C4-2B (cell line): ENCODE measurements around the gene TTLL7.
"Not testable (repeated sequence)": the region's sequence is repeated elsewhere in the genome, so short reads cannot be mapped to it uniquely, and the experiment has no call there.

Source experiments
- H3K27ac ChIP-seq: fragments of 450-650 bp; 2 replicates; pipeline ENCODE4 v1.5.1; 2017
- ZFX ChIP-seq: fragments of 450-650 bp; IDR thresholded peaks from 2 replicates; pipeline ENCODE4 v1.6.1; 2017
- TF ChIP-seq, protein P1 (sequence below): fragments of 450-650 bp; conservative IDR thresholded peaks from 2 replicates; pipeline ENCODE4 v1.5.1; 2017; ENCODE audit warnings: mild to moderate bottlenecking

Gene TTLL7

GRCh38 chr1:83922431-83922830 lies 76.5 kb downstream of the TTLL7 start:
- TF ChIP-seq, protein P1, sequence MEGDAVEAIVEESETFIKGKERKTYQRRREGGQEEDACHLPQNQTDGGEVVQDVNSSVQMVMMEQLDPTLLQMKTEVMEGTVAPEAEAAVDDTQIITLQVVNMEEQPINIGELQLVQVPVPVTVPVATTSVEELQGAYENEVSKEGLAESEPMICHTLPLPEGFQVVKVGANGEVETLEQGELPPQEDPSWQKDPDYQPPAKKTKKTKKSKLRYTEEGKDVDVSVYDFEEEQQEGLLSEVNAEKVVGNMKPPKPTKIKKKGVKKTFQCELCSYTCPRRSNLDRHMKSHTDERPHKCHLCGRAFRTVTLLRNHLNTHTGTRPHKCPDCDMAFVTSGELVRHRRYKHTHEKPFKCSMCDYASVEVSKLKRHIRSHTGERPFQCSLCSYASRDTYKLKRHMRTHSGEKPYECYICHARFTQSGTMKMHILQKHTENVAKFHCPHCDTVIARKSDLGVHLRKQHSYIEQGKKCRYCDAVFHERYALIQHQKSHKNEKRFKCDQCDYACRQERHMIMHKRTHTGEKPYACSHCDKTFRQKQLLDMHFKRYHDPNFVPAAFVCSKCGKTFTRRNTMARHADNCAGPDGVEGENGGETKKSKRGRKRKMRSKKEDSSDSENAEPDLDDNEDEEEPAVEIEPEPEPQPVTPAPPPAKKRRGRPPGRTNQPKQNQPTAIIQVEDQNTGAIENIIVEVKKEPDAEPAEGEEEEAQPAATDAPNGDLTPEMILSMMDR, result no peak
- TF ChIP-seq ZFX, result no peak
- no peak overlapping the region for H3K27ac ChIP-seq

DNA sequence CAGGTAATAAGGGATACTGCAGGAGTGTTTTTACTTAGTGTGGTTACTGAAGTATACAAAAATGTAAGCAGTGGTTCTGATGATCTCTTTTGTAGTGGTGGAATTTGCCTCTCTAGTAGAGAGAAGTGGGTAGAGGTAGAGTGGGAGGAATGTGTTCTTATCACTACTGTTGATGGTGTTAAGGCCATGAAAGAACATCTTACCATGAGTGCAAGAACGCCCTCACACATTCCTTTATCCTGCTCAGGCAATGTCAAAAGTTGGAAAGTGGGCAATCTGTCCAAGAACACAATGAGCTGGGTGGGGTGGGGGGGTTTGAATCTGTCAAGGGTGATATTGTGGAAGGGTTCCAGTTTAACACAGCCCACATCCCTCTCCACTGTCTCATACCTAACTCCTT lies 78.6 kb downstream of the TTLL7 start:
- H3K27ac ChIP-seq, result no peak overlapping the region
- TF ChIP-seq, protein P1, result no peak
- no peak for TF ChIP-seq ZFX

- H3K27ac ChIP-seq, result no peak overlapping the region
- TF ChIP-seq, protein P1, result no peak
- TF ChIP-seq ZFX, result no peak
These were observed 79.1 kb downstream of the TTLL7 start for GRCh38 chr1:83919872-83920271.

DNA sequence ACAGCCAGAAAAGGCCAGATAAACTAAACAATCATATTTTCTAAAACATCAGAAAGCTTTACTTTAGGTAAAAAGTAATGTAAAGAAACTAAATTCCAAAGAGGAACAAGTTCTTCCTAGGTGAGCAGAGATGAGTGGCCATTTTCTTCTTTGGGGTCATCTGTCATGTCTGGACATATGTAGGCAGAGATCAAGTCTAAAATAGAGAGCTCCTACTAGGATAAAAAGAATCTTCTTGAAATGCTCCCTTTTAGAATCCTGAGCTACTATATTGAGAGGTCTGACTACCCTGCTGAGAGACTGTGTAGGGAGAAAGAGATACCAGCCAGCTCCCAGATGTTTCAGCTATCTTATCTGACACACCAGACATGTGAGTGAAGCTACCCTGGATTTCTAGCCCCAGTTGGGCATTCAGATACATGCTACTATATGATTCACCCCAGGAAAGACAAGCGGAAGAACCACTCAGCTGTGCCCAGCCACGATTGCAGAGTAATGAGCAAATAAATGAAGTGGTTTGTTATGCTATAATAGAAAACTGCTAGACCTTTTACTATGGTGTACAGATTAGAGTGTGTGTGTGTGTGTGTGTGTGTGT lies 80.1 kb downstream of the TTLL7 start:
- TF ChIP-seq, protein P1, result no peak
- no peak for TF ChIP-seq ZFX
- no peak overlapping the region for H3K27ac ChIP-seq

DNA sequence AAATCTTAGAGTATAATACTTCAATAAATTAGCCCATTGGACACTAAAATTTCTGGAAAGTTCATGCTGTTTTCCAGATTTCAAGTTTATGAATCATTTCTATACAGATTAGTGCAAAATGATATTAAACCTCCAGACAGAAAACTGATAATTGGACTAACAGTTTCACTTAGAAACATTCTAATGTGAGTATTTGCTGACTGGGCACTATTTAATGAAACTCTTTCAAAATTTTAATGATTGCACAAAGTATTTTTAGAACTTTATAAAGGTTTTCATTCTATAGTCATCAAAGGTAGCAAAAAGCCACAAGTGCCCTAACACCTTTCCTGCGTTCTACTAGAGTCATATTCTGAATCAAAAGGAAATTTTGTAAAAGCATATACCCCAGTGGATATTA lies 81.0 kb downstream of the TTLL7 start:
- TF ChIP-seq, protein P1, result no peak
- TF ChIP-seq ZFX, result no peak
- no peak overlapping the region for H3K27ac ChIP-seq

- H3K27ac ChIP-seq, result not testable (repeated sequence)
These were observed 82.8 kb downstream of the TTLL7 start for GRCh38 chr1:83916094-83916493.

DNA sequence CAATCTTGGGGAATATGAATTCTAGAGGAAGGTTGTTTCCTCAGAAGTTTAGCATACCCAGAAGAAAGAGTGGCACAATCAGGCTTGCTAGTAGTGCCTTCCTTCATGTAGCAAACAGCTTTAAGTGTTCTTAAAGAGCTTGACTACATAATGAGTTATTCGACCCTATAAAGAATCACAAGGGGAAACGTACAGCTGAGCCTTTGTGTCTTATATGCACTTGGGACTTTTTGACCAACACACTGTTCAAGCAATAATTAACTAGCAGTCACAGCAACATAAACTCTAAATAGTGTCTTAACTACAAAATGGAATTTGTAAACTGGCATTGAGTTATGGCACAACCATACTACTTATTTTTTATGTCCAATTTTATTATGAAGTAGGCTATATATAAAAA lies 86.1 kb downstream of the TTLL7 start:
- TF ChIP-seq, protein P1, result no peak
- no peak for TF ChIP-seq ZFX

GRCh38 chr1:83910461-83910860 lies 88.5 kb downstream of the TTLL7 start:
- no peak for TF ChIP-seq ZFX
- TF ChIP-seq, protein P1, result no peak
- no peak overlapping the region for H3K27ac ChIP-seq

More for the DNA sequence above, 86.1 kb downstream of the TTLL7 start:
- H3K27ac ChIP-seq, result no peak overlapping the region
